ENCODE results near the gene UQCRC2.

UQCRC2 gene

GRCh38 chr16:21964353-21964752 lies 11.2 kb downstream of the UQCRC2 start:
- H3K9me3 ChIP-seq (ENCODE audit: insufficient read depth, low read depth, low read length) = no peaks in the 10 kb centered on the region
- H3K4me2 ChIP-seq (ENCODE audit: low read depth, low read length, poor library complexity, severe bottlenecking) = no peak overlapping the region
- H3K9ac ChIP-seq (ENCODE audit: low read depth, low read length, poor library complexity, severe bottlenecking) = no peak overlapping the region
- H3K9me2 ChIP-seq (replicated peaks; ENCODE audit: low read depth, low read length) = no peaks in the 10 kb centered on the region
- H3K27me3 ChIP-seq (ENCODE audit: insufficient read depth, low read length, poor library complexity, severe bottlenecking) = no peaks in the 10 kb centered on the region
- TF ChIP-seq, protein P1, sequence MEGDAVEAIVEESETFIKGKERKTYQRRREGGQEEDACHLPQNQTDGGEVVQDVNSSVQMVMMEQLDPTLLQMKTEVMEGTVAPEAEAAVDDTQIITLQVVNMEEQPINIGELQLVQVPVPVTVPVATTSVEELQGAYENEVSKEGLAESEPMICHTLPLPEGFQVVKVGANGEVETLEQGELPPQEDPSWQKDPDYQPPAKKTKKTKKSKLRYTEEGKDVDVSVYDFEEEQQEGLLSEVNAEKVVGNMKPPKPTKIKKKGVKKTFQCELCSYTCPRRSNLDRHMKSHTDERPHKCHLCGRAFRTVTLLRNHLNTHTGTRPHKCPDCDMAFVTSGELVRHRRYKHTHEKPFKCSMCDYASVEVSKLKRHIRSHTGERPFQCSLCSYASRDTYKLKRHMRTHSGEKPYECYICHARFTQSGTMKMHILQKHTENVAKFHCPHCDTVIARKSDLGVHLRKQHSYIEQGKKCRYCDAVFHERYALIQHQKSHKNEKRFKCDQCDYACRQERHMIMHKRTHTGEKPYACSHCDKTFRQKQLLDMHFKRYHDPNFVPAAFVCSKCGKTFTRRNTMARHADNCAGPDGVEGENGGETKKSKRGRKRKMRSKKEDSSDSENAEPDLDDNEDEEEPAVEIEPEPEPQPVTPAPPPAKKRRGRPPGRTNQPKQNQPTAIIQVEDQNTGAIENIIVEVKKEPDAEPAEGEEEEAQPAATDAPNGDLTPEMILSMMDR (conservative IDR thresholded peaks at IDR 0.05; ENCODE audit: low read length) = no peak
- H3K4me3 ChIP-seq (ENCODE audit: low read length, poor library complexity, severe bottlenecking) = no peak overlapping the region
- no peaks in the 10 kb centered on the region for H3F3A ChIP-seq (ENCODE audit: low read depth)
- no peaks in the 10 kb centered on the region for H3K79me2 ChIP-seq (ENCODE audit: insufficient read depth, low read length)
- peaks cover 81% of the 10 kb centered on the region for H3K36me3 ChIP-seq (ENCODE audit: insufficient read depth, low read length)
- no peak overlapping the region for H2AFZ ChIP-seq (ENCODE audit: low read length)
- H4K20me1 ChIP-seq (ENCODE audit: insufficient read depth, low read length, poor library complexity, severe bottlenecking) = no peaks in the 10 kb centered on the region
- H3K4me1 ChIP-seq (ENCODE audit: insufficient read depth, low read length, poor library complexity, severe bottlenecking) = no peaks in the 10 kb centered on the region

DNA sequence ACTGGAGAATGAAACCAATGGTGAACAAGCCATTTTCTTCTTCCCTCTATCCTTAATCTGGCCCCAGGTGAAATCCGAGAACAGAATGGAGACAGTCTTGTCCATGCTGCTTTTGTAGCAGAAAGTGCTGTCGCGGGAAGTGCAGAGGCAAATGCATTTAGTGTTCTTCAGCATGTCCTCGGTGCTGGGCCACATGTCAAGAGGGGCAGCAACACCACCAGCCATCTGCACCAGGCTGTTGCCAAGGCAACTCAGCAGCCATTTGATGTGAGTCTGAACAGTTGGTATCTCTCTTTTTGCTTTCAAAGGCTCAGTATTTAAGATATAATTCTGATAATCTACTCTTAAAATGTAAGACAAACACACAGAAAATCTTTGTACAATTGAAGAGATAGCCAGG lies 18.7 kb downstream of the UQCRC2 start:
- Histone ChIP-seq H3K36me3 (ENCODE audit: insufficient read depth, low read length) (peaks cover 96% of the 10 kb centered on the region; the same call in 1 of the 2 replicates), H3K27me3 (ENCODE audit: insufficient read depth, low read length, poor library complexity, severe bottlenecking) (no peaks in the 10 kb centered on the region), H3K9me3 (ENCODE audit: insufficient read depth, low read depth, low read length) (no peaks in the 10 kb centered on the region), H3K9me2 (replicated peaks; ENCODE audit: low read depth, low read length) (no peaks in the 10 kb centered on the region), H3F3A (ENCODE audit: low read depth) (no peaks in the 10 kb centered on the region), H3K4me2 (ENCODE audit: low read depth, low read length, poor library complexity, severe bottlenecking) (no peak overlapping the region), H2AFZ (ENCODE audit: low read length) (no peak overlapping the region), H3K79me2 (ENCODE audit: insufficient read depth, low read length) (no peaks in the 10 kb centered on the region), H4K20me1 (ENCODE audit: insufficient read depth, low read length, poor library complexity, severe bottlenecking) (no peaks in the 10 kb centered on the region), H3K4me1 (ENCODE audit: insufficient read depth, low read length, poor library complexity, severe bottlenecking) (no peaks in the 10 kb centered on the region), H3K9ac (ENCODE audit: low read depth, low read length, poor library complexity, severe bottlenecking) (no peak overlapping the region), H3K4me3 (ENCODE audit: low read length, poor library complexity, severe bottlenecking) (no peak overlapping the region)
- TF ChIP-seq, protein P1 (conservative IDR thresholded peaks at IDR 0.05; ENCODE audit: low read length) = no peak
- no peak for TF ChIP-seq EZH2phosphoT487 (IDR thresholded peaks at IDR 0.05; ENCODE audit: borderline replicate concordance)

DNA sequence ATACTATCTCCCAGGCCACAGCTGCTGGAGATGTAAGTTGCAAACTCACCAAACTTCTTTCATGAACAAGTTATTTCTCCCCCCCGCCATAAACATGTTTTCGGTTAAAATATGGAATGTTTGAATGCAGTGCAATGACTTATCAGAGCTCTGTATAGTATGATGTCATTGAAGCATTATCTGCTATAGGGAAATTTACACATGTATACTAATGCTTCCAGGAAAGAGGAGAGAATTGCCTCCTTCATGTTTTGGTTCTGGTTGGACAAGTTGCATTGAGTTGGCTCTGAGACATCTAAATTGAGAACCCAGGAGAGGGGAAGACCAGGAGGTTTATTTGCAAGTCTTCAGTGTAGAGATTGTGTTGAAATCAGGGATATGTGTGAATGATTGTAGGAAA lies 20.8 kb downstream of the UQCRC2 start:
- Histone ChIP-seq H4K20me1 (ENCODE audit: insufficient read depth, low read length, poor library complexity, severe bottlenecking) (no peaks in the 10 kb centered on the region), H3K27me3 (ENCODE audit: insufficient read depth, low read length, poor library complexity, severe bottlenecking) (no peaks in the 10 kb centered on the region), H3K9ac (ENCODE audit: low read depth, low read length, poor library complexity, severe bottlenecking) (no peak overlapping the region), H3K79me2 (ENCODE audit: insufficient read depth, low read length) (no peaks in the 10 kb centered on the region), H3K4me1 (ENCODE audit: insufficient read depth, low read length, poor library complexity, severe bottlenecking) (no peaks in the 10 kb centered on the region), H2AFZ (ENCODE audit: low read length) (no peak overlapping the region), H3K9me2 (replicated peaks; ENCODE audit: low read depth, low read length) (no peaks in the 10 kb centered on the region), H3K36me3 (ENCODE audit: insufficient read depth, low read length) (peaks cover 96% of the 10 kb centered on the region), H3K9me3 (ENCODE audit: insufficient read depth, low read depth, low read length) (no peaks in the 10 kb centered on the region), H3K4me3 (ENCODE audit: low read length, poor library complexity, severe bottlenecking) (no peak overlapping the region), H3F3A (ENCODE audit: low read depth) (no peaks in the 10 kb centered on the region), H3K4me2 (ENCODE audit: low read depth, low read length, poor library complexity, severe bottlenecking) (no peak overlapping the region)
- TF ChIP-seq EZH2phosphoT487 (IDR thresholded peaks at IDR 0.05; ENCODE audit: borderline replicate concordance) = no peak
- TF ChIP-seq, protein P1 (conservative IDR thresholded peaks at IDR 0.05; ENCODE audit: low read length) = no peak

All from Loucy (cell line).